Thoracic aorta (tissue), 2 donors: ENCODE measurements around the gene NAT16. TPM values are rescaled to one million over a fixed set of nuclear protein-coding genes. Genes with fewer than 3 reads are reported as not detected.

ENCODE experiments used
- ATAC-seq: fragments of 150-250 bp; one replicate; pipeline ENCODE4 v1.8.0; 2017; ENCODE audit warnings: low read depth; ENCODE audit not compliant: insufficient number of reproducible peaks, low FRiP score
- DNase-seq: peaks from one replicate; pipeline ENCODE4 v3.0.0-alpha.2; 2020; ENCODE audit warnings: low spot score
- H3K27ac ChIP-seq, 2 donors: fragments of 200-600 bp; sonication (generic); 1 replicate in 1 of 2; 2 replicates in 1 of 2; pipeline ENCODE4 v1.5.1; 2016; ENCODE audit warnings: mild to moderate bottlenecking in 2 of 2, moderate library complexity in 2 of 2
- H3K27me3 ChIP-seq: fragments of 200-600 bp; sonication (generic); replicated peaks from 2 replicates; pipeline ENCODE4 v1.6.0; 2016; ENCODE audit warnings: mild to moderate bottlenecking; ENCODE audit not compliant: insufficient read depth
- H3K36me3 ChIP-seq: fragments of 200-600 bp; sonication (generic); one replicate; pipeline ENCODE4 v1.5.1; 2016
- H3K4me1 ChIP-seq, 2 donors: fragments of 200-600 bp; sonication (generic); 1 replicate in 1 of 2; 2 replicates in 1 of 2; pipeline versions ENCODE4 v1.5.1 to v1.6.0; 2016; ENCODE audit warnings: low read depth in 2 of 2, mild to moderate bottlenecking in 1 of 2; ENCODE audit not compliant: control insufficient read depth in 1 of 2
- H3K4me3 ChIP-seq: fragments of 200-600 bp; sonication (generic); 2 replicates; pipeline ENCODE4 v1.5.1; 2016; ENCODE audit warnings: mild to moderate bottlenecking
- H3K9me3 ChIP-seq: fragments of 200-600 bp; sonication (generic); 2 replicates; pipeline ENCODE4 v1.5.1; 2016
- total RNA-seq, 2 donors: library from RNA; depleted of rRNA; stranded (reverse); fragments of >200 nt; gene quantifications; one replicate each; pipeline versions ENCODE4 v1.1.0 to v1.2.3, GENCODE V29; 2016
- TF ChIP-seq, protein P1 (sequence below): fragments of 200-600 bp; sonication (generic); IDR thresholded peaks from one replicate; pipeline ENCODE4 v1.5.1; 2019; ENCODE audit warnings: antibody characterized with exemption

NAT16 gene
- total RNA-seq, 2 donors from 2014 or later: not detected

DNA sequence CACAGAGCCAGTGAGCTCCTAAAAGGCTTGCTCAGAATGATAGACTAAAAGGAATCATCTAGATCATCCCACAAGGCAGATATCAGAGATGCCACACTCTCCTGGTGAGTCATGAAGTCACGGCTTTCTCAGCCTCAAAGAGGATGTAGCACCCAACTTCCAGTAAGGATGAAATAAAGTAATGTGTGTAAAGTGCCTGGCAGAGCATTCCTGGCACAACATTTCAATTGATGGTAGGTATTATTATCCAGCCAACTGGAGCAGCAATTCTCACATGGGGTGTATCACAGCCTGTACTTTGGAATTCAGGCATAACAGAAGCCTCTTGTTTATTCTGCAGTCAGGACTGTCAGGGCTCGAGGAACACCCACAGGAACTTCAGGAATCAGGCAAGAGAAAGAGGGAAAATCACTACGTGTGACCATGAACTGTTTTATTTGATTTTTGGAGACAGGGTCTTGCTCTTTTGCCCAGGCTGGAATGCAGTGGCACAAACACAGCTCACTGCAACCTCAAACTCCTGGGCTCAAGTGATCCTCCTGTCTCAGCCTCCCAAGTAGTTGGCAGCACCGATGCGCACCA is 5.3 kb upstream of the NAT16 start:
- peaks cover 0 to under 1% of the 10 kb centered on the region in 2 donors for H3K4me1 ChIP-seq
- H3K27me3 ChIP-seq: no peaks in the 10 kb centered on the region
- TF ChIP-seq, protein P1, sequence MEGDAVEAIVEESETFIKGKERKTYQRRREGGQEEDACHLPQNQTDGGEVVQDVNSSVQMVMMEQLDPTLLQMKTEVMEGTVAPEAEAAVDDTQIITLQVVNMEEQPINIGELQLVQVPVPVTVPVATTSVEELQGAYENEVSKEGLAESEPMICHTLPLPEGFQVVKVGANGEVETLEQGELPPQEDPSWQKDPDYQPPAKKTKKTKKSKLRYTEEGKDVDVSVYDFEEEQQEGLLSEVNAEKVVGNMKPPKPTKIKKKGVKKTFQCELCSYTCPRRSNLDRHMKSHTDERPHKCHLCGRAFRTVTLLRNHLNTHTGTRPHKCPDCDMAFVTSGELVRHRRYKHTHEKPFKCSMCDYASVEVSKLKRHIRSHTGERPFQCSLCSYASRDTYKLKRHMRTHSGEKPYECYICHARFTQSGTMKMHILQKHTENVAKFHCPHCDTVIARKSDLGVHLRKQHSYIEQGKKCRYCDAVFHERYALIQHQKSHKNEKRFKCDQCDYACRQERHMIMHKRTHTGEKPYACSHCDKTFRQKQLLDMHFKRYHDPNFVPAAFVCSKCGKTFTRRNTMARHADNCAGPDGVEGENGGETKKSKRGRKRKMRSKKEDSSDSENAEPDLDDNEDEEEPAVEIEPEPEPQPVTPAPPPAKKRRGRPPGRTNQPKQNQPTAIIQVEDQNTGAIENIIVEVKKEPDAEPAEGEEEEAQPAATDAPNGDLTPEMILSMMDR: no peak
- no peaks in the 10 kb centered on the region for H3K36me3 ChIP-seq
- no peak overlapping the region for H3K4me3 ChIP-seq
- ATAC-seq (no peak), DNase-seq (no peak)
- H3K9me3 ChIP-seq: no peaks in the 10 kb centered on the region
- H3K27ac ChIP-seq: no peak overlapping the region

DNA sequence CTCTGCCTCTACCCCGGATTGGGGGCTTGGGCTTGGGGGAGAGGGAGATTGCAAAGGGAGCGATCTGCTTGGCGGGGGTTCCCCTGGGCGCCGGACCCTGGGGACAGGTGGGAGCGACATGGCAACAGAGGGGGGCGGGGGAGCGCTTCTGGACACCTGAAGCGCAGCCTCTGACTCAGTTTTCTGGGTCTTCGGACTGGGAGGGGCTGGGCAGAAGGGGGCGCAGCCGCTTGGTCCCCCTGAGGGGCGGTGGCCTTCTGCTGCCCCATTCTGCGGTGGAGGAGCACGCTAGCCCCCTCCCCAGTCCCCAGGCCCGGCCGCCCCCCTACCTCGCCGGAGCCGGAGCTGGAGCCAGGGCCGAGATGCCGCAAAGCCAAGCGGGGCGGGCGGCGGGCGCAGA is 380 bp downstream of the NAT16 start:
- Histone ChIP-seq H3K4me1 (peaks cover 0 to 9% of the 10 kb centered on the region in 2 donors), H3K9me3 (no peaks in the 10 kb centered on the region), H3K4me3 (no peak overlapping the region), H3K27me3 (peaks cover 13% of the 10 kb centered on the region), H3K36me3 (no peaks in the 10 kb centered on the region), H3K27ac (no peak overlapping the region)
- ATAC-seq (no peak), DNase-seq (no peak)
- TF ChIP-seq, protein P1: no peak

DNA sequence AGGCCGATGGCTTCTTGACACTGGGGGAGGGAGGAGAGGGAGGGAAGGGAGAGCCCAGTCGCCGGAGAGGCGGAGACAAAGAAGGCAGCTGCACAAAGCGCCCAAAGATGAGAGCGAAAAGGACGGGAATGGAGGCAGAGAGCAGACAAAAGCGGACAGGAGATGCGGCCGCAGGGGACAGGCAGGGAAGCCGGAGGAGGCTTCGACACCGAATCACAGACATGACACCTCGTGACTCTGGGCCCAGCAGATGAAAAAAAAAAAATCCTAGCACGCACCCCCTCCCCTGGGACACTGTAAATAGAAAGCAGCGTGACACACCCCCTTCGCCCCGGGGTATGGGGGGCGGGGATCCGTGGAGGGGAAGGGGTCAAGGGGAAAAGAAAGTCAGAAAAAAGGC is 976 bp downstream of the NAT16 start:
- H3K4me3 ChIP-seq: no peak overlapping the region
- TF ChIP-seq, protein P1: no peak
- H3K9me3 ChIP-seq: no peaks in the 10 kb centered on the region
- peaks cover 19% of the 10 kb centered on the region for H3K27me3 ChIP-seq
- H3K4me1 ChIP-seq: peaks cover 0 to 13% of the 10 kb centered on the region in 2 donors
- ATAC-seq (no peak), DNase-seq (no peak)
- no peaks in the 10 kb centered on the region for H3K36me3 ChIP-seq
- no peak overlapping the region for H3K27ac ChIP-seq

DNA sequence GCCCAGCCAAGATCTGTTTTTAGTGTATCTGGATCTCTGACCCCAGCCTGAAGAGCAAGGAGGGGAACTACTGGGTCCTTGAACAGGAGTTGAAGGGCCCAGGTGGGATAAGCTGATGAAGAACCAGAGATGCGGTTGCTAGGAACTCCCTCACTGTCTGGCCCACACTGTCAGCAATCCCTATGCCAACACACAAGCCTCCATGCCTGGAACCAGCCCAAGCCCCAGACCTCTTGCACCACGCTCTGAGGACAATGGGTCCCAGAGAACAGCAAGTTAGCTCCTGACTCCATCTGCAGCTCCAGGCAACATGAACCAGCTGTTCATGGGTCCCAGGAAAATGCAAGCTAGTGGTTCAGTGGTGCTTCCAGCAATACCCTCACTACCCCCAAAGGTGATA is 2.4 kb downstream of the NAT16 start:
- ATAC-seq (no peak), DNase-seq (no peak)
- TF ChIP-seq, protein P1: no peak
- Histone ChIP-seq H3K9me3 (no peaks in the 10 kb centered on the region), H3K4me1 (peaks cover 6 to 25% of the 10 kb centered on the region in 2 donors), H3K4me3 (no peak overlapping the region), H3K27ac (no peak overlapping the region), H3K27me3 (peaks cover 24% of the 10 kb centered on the region), H3K36me3 (no peaks in the 10 kb centered on the region)

DNA sequence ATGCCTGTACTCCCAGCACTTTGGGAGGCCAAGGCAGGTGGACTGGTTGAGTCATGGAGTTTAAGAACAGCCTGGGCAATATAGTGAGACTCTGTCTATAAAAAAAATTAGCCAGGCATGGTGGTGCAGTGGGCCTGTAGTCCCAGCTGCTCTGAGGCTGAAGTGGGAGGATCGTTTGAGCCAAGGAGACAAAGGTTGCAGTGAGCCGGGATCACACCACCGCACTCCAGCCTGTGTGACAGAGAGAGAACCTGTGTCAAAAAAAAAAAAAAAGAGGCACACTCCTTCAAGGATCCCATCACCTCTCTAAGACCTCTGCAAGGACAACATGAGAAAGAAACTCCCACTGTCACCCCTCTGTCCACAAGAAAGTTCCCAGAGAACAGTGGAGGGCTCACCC is 4.4 kb downstream of the NAT16 start:
- peaks cover 40% of the 10 kb centered on the region for H3K27me3 ChIP-seq

More for the DNA sequence above, 4.4 kb downstream of the NAT16 start:
- Histone ChIP-seq H3K4me1 (peaks cover 12 to 36% of the 10 kb centered on the region in 2 donors), H3K36me3 (no peaks in the 10 kb centered on the region), H3K4me3 (no peak overlapping the region), H3K27ac (no peak overlapping the region), H3K9me3 (no peaks in the 10 kb centered on the region)
- ATAC-seq (no peak), DNase-seq (no peak)
- TF ChIP-seq, protein P1: no peak
